Gastrocnemius medialis (tissue), 4 donors: ENCODE results near the gene CA12. TPM values are rescaled to one million over a fixed set of nuclear protein-coding genes. Genes with fewer than 3 reads are reported as not detected.

Experiments
- ATAC-seq, 2 donors: fragments of 150-250 bp; one replicate each; pipeline ENCODE4 v1.9.1; 2016
- DNase-seq, 2 donors: peaks; one replicate each; pipeline ENCODE4 v3.0.0-alpha.2; 2019
- H3K27ac ChIP-seq, 4 donors: fragments of 200-600 bp; sonication (generic); 1 replicate in 1 of 4; 2 replicates in 3 of 4; pipeline ENCODE4 v1.5.1; 2016 to 2018; ENCODE audit warnings: mild to moderate bottlenecking in 2 of 4, moderate library complexity in 1 of 4
- H3K27me3 ChIP-seq, 3 donors: fragments of 200-600 bp; sonication (generic) in 2 of 3; 1 replicate in 1 of 3; 2 replicates in 2 of 3; pipeline versions ENCODE4 v1.5.1 to v1.6.0; 2016 to 2019; ENCODE audit warnings: mild to moderate bottlenecking in 1 of 3, moderate library complexity in 1 of 3
- H3K36me3 ChIP-seq, 2 donors: fragments of 200-600 bp; sonication (generic) in 1 of 2; one replicate each; pipeline ENCODE4 v1.5.1; 2017 to 2018
- H3K4me1 ChIP-seq, 2 donors: fragments of 200-600 bp; sonication (generic) in 1 of 2; one replicate each; pipeline ENCODE4 v1.5.1; 2016 to 2017; ENCODE audit warnings: mild to moderate bottlenecking in 2 of 2
- H3K4me3 ChIP-seq, 4 donors: fragments of 200-600 bp; sonication (generic) in 3 of 4; 1 replicate in 1 of 4; 2 replicates in 3 of 4; pipeline ENCODE4 v1.5.1; 2016 to 2019; ENCODE audit warnings: mild to moderate bottlenecking in 2 of 4
- H3K9me3 ChIP-seq, 3 donors: fragments of 200-600 bp; sonication (generic) in 2 of 3; 1 replicate in 1 of 3; 2 replicates in 2 of 3; pipeline ENCODE4 v1.5.1; 2016 to 2019
- CTCF ChIP-seq, 5 experiments: fragments of 450-650 bp in 3 of 5; fragments of 200-600 bp in 2 of 5; sonication (generic) in 2 of 5; IDR thresholded peaks in 4 of 5; conservative IDR thresholded peaks in 1 of 5; 1 replicate in 4 of 5; 2 replicates in 1 of 5; pipeline ENCODE4 v1.5.1; 2016 to 2019; ENCODE audit warnings: antibody characterized with exemption in 5 of 5, mild to moderate bottlenecking in 3 of 5, moderate library complexity in 3 of 5
- POLR2A ChIP-seq, 2 donors: fragments of 450-650 bp; IDR thresholded peaks; one replicate each; pipeline ENCODE4 v1.6.1; 2017; ENCODE audit warnings: antibody characterized with exemption in 2 of 2, mild to moderate bottlenecking in 2 of 2, moderate library complexity in 2 of 2
- in situ Hi-C, 4 donors: fragments of 200-750 bp; cut with MboI; loops; one replicate each; pipeline versions ENCODE4 v1.15.0 to v1.8.0; 2017; ENCODE audit warnings: low sequenced_read_pairs in 4 of 4
- intact Hi-C: fragments of 100-400 bp; cut with DNase I; formaldehyde crosslinking; loops from one replicate; pipeline ENCODE4 v1.15.1; 2023; ENCODE audit warnings: low total_unique reads
- total RNA-seq, 4 donors: library from RNA; depleted of rRNA; stranded (reverse); fragments of >200 nt; gene quantifications; one replicate each; pipeline versions ENCODE4 v1.1.0 to v1.2.3, GENCODE V29; 2016

The CA12 gene
- total RNA-seq, 4 donors from 2014 or later: 0.10 to 1.7 TPM; not detected in 2

GRCh38 chr15:63362196-63362595 lies 19.4 kb downstream of the CA12 start:
- ATAC-seq (no peak), DNase-seq (no peak)
- no peak overlapping the region for H3K4me3 ChIP-seq
- H3K27me3 ChIP-seq: no peaks in the 10 kb centered on the region
- peak overlapping the region in 1 of 4 donors; percentile 18 for H3K27ac ChIP-seq
- peaks cover 19 to 26% of the 10 kb centered on the region in 2 donors for H3K4me1 ChIP-seq
- TF ChIP-seq POLR2A (IDR thresholded peaks at IDR 0.05) (no peak), CTCF (IDR thresholded peaks at IDR 0.05 in 4 of 5, conservative IDR thresholded peaks at IDR 0.05 in 1 of 5) (no peak)
- no peaks in the 10 kb centered on the region for H3K9me3 ChIP-seq
- intact Hi-C loops (no loop called here), in situ Hi-C loops (no loop called here)
- H3K36me3 ChIP-seq: no peaks in the 10 kb centered on the region

GRCh38 chr15:63360170-63360569 lies 21.5 kb downstream of the CA12 start:
- intact Hi-C loops (no loop called here), in situ Hi-C loops (no loop called here)
- TF ChIP-seq CTCF (IDR thresholded peaks at IDR 0.05 in 4 of 5, conservative IDR thresholded peaks at IDR 0.05 in 1 of 5) (no peak), POLR2A (IDR thresholded peaks at IDR 0.05) (no peak)
- no peak overlapping the region for H3K4me3 ChIP-seq
- no peaks in the 10 kb centered on the region for H3K27me3 ChIP-seq
- H3K27ac ChIP-seq: no peak overlapping the region
- ATAC-seq (no peak), DNase-seq (no peak)
- no peaks in the 10 kb centered on the region for H3K36me3 ChIP-seq
- peaks cover 10 to 17% of the 10 kb centered on the region in 2 donors for H3K4me1 ChIP-seq
- no peaks in the 10 kb centered on the region for H3K9me3 ChIP-seq

GRCh38 chr15:63358241-63359029 lies 23.2 kb downstream of the CA12 start:
- DNase-seq: no peak
- no peak for ATAC-seq
- TF ChIP-seq CTCF (IDR thresholded peaks at IDR 0.05 in 4 of 5, conservative IDR thresholded peaks at IDR 0.05 in 1 of 5) (no peak), POLR2A (IDR thresholded peaks at IDR 0.05) (no peak)
- Histone ChIP-seq H3K27me3 (no peaks in the 10 kb centered on the region), H3K27ac (no peak overlapping the region), H3K4me1 (peaks cover 10 to 12% of the 10 kb centered on the region in 2 donors), H3K9me3 (no peaks in the 10 kb centered on the region), H3K4me3 (no peak overlapping the region), H3K36me3 (no peaks in the 10 kb centered on the region)
- intact Hi-C loops (no loop called here), in situ Hi-C loops (no loop called here)

- Histone ChIP-seq H3K27ac (no peak overlapping the region), H3K4me3 (no peak overlapping the region), H3K9me3 (no peaks in the 10 kb centered on the region), H3K27me3 (no peaks in the 10 kb centered on the region), H3K36me3 (no peaks in the 10 kb centered on the region), H3K4me1 (peaks cover 8 to 9% of the 10 kb centered on the region in 2 donors)
- TF ChIP-seq POLR2A (IDR thresholded peaks at IDR 0.05): no peak
- no peak for TF ChIP-seq CTCF (IDR thresholded peaks at IDR 0.05 in 4 of 5, conservative IDR thresholded peaks at IDR 0.05 in 1 of 5)
- in situ Hi-C loops: no loop called here
- ATAC-seq (no peak), DNase-seq (no peak)
- intact Hi-C loops: no loop called here
These were observed 23.9 kb downstream of the CA12 start for GRCh38 chr15:63357731-63358130.
